COLO829 (cell line): ENCODE data around the gene LTBP2.

Source experiments
- DNase-seq: peaks from one replicate; pipeline ENCODE4 v3.0.0; 2012; ENCODE audit warnings: low spot score

LTBP2 gene

DNA sequence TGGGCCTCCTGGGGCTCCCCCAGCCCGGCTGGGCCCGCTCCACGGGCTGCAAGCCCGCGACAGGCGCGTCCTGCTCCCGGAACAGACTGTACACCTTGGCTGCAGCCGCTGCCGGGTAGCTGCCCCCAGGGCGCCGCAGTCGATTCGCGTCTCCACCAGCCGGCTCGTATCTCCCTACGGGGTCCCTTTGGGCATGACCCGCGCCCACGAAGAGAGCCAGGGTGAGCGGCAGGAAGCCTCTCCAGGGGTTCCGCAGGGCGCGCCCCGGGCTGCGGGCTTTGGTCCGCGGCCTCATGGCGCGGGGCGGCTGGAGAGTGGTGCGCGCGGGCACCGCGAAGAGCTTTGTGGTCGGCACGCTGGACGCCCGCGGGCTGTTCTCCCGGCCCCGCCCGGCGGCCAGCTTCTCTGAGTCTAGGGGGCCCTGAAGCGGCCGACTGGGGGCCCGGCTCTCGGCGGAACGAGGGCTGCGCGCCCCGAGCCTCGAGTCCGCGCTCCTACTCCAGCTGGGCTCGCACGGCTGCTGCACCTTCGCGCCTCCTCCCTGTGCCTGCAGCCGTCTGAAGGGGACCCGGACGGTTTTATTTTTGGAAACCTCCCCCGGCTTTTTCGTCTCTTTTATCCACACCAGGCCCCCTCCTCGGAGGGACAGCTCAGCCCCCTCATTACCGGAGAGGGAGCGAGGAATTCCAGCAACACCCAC lies at the start of gene LTBP2:
Gene LTBP2 (minus strand): TSS at position 588 of the 700 bp plus-strand sequence. CDS start 293 bp downstream, at position 295.
- no peak for DNase-seq

DNA sequence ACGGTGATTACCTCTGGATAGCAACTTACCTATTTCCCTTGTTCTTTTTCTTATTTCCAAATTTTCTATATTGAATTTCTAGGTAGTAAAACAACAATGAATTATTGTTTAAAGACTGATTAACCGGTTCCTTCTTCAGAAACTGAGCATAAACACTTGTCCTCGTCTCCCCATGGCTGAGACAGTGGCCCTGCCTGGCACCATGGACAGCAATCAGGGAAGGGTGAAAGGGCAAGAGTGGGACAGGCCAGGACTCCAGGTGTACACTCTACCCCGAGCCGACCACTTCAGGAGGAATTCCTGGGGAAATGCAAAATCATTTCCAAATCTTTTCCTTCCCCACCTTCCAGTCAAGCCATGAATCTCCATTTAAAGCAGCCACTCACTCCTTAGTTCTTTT lies 48.8 kb upstream of the LTBP2 start:
- no peak for DNase-seq

DNA sequence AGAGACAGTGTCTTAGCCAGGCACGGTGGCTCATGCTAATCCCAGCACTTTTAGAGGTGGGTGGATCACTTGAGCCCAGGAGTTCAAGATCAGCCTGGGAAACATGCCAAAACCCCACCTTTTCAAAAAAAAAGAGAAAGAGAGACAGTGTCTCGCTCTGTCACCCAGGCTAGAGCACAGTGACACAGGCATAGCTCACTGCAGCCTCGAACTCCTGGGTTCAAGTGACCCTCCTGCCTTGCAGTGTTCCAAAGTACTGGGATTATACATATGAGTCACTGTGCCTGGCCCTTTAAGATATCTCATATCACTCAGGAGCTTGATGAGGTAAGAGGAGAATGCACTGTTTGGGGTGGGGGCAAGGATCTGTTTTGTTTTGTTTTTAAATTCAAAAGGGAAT lies 48.1 kb upstream of the LTBP2 start:
- no peak for DNase-seq

DNA sequence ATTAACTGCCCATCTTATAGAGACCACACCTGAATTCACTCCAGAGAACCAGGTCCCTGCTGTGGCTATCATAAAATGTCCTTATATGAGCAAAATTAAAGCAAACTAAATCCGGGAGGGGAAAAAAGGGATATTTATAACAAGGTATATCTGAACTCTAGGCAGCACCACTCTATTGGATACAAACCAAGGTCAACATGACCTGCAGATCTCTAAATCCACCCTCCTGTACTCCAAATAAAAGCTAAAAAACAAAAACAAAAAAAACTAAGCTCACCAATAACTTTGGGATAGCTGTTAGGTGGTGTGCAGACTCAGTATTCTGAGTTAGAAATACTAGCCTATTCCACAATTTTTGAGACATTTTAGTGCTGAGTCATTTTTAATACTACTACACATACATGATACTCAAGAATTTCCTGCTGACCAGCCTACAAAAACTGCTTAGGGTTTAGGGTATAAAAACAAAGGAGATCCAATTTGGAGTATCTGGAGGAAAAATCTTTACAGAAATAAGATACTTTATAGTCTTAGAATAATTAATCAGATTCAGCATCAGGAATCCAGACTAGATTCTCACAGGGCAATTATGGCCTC lies 46.6 kb upstream of the LTBP2 start:
- DNase-seq: no peak

DNA sequence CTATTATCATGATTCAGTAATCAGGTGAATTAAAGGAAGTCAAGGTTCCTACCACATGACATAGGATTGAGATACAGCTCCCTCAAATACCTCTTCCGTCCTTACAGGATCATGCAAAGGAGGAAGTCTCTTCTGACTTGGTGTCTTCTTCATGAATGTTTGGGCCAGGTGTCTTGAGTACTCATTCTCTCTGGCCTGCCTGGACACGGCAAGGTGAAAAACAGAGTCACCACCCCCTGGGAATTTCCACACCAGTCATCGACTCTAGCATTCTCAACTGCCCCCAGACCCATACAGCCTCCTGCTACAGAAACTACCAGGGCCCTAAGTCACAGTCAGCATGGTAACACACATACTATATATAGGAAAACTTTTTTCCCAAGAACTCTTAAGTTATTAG lies 44.9 kb upstream of the LTBP2 start:
- DNase-seq: no peak

DNA sequence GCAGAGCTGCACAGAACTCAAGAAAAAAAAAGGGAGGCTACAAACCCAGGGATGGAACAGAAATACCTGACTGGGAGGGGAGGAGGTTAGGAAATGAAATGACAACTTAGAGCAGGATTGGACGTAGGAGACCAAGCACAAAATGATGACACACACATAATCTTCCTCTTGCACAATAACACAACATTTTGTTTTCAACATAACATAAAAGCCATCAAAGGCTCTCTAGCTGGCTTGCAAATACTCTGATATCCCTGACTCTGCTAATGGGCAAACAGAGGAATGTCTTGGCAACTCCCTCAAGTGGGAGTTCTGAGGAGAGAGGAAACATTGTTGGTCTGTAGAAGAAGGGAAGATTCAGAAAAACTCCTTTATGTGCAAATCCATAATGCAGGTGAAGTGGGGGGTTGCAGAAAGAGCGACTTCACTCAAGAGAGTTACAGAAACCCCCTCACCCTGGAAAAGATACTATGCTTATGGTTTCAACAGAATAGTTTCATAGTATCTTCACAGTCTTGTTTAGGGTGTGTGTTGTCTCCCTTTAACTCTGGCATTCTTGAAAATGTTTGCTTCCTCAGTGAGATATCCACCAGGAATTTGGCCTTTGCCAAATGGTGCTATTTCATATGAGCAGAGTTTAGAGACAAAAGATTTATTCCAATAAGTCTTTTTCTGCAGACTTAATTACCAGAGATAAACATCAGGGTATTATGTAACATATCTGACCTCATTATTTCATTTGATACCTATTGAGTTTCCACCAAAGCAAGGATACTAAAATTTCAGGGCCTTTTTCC lies 43.8 kb upstream of the LTBP2 start:
- DNase-seq: no peak

DNA sequence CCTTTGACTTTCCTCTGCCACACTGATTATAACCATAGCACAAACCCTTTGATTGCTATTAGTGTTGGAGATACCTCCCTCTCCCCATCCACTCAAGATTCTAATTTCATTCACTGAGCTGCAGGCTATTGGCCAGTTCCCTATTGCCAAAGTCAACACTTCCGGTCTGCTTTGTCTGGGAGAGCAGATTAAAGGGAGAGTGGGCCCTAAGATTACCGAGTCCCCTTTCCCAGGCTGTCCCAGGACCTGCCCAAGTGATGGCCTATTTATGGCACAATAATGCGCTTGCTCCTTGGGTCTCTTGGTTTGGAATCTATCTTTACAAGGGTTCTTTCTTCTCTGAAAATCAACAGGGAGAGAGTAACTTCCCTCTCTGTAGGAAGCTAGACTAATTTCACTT lies 42.9 kb upstream of the LTBP2 start:
- no peak for DNase-seq

DNA sequence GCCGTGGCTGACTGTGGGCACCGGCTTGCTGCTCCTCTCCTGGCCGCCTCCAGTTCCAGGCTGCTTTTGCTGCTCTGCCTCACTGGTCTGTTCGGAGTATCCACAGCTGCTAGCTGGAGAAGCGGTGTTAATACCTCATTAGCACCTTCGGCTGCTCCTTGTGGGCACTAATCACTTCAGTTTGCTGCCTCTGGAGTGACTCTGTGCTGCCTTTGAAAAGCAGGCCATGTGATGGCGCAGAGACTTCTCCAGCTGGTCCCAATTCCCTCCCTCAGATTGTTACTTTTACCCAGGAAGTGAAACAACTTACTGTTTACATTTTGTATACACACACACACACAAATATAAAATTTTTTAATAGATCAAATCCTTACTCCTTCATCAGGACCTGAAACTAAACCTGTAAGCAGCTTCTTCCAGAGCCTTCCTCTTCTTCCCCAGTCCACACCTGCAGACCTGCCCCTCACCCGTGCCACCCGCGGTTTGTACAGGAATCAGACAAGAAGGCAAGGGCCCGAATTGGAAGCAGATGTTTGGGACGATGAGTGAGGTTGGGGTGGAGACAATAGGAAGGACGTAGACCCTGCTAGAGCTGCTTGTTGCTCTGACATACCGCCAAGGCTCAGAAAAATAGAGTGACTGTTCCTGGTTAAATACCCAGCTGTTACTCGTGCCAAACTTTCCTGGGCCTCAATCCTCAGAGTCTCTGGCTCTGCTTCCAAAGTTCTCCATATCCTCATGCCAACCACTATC lies 41.5 kb upstream of the LTBP2 start:
- no peak for DNase-seq

DNA sequence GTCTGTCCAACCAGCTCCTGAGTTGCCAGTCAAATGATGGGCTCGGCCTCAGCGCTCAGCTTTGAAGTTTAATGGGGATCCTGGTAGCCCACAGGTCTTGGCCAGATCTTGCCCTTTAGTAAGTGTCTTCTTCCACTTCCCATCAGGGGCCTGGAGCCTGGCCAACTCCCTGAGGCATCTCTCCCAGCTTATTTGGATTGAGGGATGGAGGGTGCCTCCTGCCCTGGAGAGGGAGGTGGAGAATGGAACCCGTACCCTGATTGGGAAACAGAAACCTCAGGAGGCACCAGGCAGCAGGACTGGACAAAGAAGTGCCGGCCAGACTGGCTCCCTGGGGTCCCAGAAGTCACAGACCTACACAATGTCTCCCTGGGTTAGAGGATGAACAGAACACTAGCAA lies 40.5 kb upstream of the LTBP2 start:
- DNase-seq: no peak

DNA sequence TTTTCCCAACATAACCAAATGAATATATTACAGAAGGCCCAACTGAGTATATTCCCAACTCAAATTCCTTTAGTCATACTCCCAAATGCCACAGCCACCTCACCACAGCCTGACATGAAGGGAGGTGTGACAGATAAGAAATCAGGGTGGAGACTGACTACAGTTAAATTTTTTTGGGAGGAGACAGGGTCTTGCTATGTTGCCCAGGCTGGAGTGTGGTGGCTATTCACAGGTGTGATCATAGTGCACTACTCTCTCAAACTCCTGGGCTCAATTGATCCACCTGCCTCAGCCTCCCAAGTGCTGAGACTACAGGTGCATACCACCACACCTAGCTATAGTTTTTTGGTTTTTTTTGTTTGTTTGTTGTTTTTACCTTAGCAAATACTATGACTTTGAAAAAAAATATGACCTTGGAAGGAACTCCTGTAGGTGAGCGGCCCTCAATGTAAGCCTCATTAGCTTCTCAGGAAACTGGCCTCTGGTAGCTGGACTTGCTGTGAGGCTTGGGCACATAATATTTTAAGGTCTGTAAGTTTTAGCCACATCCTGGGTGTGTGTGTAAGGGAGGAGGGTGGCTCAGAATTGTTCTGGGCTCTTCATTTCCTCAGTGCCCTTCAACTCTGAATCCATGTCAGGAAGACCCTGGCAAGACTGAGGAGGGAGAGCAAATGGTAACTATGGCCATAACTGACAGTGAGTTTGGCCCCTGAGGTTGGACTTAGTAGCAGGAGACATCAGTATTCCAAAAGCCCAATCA lies 39.1 kb upstream of the LTBP2 start:
- no peak for DNase-seq

DNA sequence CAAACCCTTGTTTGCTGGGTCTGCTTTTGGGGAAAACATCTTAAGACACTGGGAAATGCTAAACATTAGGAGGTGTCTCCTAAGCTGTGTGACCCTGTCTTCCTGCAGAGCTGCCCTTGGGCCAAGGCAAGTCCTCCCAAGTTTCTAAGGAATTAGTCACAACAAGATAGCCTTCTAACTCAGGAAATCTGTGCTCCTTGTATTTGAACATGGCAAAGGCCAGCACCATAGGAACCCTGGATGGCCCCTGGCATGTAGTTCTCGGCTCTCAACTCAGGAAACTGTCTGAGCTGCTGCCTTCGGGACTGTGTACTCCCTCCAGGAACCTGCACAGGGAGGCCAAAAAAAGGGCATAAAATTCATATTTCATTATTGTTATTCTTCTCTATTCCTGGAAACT lies 37.6 kb upstream of the LTBP2 start:
- no peak for DNase-seq

DNA sequence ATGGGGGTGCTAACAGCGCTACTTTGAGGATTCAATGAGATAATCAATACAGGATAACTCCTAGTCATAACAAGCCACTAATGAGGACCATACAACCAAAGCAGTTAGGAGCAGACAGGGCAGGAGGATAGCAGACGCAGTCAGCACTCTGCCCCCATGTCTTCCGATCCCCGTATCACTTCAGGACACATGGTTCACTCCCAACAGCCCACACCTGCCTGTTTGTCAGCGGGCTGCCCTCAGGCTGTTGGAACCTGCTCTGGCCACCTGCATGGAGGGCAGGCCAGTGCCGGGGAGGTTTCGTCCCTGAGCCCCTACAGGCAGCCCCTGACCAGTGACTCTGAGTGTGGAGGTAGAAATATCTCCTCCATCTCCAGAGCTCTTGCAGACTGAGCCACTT lies 37.1 kb upstream of the LTBP2 start:
- DNase-seq: no peak

DNA sequence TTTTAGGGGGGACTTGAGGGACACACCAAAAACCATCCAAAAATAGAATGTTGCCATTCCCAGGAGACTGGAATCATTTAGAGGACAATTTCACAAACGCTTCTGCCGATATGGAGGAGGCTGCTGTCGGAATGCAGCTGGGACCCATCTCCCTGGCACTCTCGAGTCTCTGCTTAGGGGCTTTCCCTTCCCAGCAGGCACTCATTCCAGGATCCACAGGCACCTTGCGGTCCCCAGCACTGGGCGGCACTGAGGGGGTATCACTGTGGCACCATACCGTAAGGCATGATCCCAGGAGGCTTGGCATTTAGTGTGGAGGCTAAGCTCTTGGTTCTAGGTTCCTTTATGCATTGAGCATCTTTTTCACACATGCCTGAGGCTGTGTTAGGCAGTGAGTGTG lies 36.6 kb upstream of the LTBP2 start:
- DNase-seq: no peak

DNA sequence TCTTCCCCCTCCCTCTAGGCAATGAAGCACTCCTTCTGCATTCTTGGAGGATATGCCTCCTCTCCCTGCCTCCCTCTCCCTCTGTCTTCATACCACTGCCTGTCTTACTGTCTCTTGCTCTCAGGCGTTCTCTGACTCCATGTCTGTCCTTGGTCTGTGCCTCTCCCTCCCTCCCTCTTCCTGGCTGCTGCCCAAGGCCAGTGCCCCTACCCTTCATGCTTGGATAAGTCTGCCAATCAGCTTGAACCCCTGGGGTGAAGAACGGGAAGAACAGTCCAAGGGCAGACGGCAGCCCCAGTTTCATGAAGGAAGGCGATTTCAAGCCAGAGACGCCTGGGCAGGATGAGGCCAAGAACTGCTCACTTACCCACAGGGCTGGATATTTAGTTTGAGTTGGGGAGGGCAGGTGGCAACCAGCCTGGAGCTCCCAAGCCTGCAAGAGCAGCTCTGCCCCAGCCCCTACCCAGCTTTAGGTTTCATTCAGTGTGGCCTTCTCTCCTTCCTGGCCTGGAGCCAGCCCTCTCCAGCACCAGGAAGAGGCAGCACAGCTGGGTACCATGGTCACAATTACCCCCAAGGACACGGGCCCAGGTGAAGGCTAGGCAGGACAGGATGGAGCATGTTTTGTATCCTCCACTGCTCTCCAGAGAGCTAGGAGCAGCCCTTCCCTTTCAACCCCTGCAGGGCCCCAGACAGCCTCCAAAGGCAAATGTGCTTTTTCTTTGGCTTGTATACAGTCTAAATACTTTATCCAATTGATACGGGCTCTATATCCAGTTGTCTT lies 35.8 kb upstream of the LTBP2 start:
- DNase-seq: no peak

DNA sequence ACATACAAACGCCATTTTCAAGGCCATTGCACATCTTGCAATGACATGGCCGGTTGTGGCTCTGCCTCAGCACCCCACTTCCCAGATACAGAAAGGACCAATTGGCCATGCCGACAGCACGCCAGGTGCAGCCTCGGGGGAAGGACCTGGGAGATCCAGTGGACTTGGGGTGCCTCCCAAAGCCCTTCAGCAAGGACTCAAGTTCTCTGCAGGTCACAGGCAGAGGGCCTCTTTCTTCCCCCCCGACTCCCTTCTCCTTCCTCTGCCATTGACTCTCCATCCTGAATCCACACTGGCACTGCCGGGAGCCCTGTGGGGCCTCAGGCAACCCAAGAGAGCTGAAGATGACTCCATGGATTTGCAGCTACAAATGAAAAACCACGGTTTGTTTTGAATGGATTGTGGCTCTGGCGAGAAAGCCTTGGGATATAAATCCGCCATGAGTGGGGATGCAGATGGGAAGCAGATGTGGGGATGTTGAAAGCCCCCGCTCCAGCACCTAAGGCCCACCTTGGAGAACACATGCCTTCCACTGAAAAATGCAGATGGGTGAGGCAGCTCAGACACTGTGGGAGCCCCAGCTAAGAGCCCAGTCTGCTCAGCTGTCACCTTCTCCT lies 35.1 kb upstream of the LTBP2 start:
- DNase-seq: no peak

DNA sequence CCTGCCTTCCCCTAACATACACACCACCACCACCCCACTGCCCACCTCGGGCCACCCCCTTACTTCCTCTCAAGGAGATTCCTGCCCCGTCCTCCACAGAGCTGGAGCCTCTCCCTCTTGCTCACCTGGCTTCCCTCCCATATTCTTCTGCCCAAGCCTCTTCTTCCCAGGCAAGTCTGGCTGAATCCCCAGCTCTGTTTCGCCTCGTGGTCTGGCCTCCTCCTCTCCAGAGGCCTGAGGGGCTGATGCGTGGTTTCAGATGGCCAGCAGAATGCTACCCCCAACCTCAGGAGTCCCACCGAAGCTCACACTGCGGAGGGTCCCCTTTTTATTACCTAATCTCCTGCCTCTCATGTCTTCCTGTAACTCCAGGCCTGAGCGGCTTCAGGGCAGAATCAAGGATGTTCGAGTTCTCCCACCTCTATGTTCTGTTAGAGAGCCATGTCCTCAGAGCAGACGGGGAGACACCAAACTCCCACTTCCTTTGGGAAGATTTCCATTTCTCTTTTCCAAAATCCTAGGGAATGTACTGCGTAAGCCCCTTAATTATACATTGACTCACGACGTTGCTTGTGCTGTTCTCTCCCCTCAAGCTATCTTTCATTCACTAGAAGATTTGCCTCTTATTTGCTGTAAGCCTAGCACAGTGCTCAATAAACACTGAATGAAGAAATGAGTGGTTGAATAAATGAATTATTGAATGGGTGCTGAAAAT lies 33.9 kb upstream of the LTBP2 start:
- DNase-seq: no peak

DNA sequence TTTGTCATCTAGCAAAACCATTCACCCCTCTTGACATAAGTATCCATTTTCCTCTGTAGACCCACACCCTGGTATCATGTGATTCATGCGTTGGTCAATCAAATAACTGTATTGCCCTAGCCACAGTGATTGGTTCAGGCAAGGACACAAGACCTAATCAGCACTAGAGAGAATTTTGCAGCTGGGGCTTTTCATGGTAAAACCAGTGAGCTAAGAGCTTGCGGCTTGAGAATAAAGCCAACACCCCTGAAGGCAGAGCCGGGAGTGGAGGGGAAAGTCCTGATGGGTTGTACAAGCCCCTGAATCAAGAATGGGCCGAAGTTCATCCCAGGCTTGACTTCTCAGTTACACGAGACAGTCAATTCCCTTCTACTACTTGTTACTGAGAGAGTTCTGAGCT lies 33.2 kb upstream of the LTBP2 start:
- DNase-seq: no peak

DNA sequence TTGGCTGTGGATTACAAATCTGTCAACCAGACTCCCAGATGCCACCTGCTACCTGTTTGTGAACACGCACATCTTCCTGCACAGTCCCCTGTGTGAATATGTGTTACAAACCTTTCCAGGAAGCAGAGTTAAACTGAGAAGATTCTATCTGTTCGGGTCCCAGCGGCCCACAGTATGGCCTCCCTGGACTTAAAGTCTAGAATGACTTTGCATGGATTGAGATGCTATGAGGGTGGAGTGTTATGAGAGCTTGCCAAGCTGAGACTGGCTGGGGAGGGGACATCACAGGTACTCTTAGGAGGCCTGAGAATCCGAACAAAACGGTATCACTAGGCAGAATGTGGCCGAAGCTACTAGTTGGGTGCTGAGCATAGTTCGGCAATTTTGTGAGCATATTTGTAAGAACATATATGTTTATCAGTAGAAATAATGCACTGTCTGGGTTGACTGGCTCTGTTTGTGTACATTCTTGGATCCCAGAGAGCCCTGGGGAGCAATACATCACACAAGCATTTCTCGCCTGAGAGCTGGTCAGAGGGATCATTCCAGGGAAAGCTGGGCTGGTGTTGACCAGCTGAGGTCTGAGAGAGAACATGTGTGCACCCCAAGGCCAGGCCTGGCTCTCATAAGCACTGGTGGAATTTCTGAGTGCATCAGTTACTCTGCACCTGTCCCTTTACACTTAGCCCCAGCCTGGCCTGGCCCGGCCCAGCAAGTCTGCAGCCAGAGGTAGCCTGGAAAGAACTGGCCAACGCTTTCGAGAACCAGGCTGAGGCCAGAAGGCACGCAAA lies 29.8 kb upstream of the LTBP2 start:
- no peak for DNase-seq

DNA sequence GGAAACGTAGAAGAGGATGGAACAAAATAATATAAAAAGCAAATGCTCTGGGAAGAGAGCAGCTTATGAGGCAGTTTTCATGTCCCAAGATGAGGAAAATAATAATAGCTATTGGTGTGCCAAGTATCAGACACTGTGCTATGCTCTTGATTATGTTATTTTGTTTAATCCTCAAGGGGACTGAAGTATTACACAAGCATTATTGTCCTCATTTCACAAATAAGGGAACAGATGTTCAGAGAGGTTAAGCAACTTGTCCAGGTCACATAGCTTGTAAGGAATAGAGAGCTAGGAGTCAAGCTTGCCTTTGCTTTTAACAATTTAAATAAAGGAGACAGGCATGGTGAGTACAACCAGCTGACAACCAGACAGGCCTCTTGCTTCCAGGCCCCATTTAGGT lies 26.9 kb upstream of the LTBP2 start:
- DNase-seq: no peak
